NCI-H1417 treated with DMSO at 0.1 percent for 48 hours (cell line): ENCODE data around the gene WDSUB1.

ENCODE experiments used
- DNase-seq: peaks from one replicate; lab custom pipeline; 2025; lab: John Stamatoyannopoulos, UW

The WDSUB1 gene

GRCh38 chr2:159195697-159196096, 90.8 kb downstream of the WDSUB1 start:
- DNase-seq = no peak

- DNase-seq = no peak
Observed at GRCh38 chr2:159194241-159194640, 92.3 kb downstream of the WDSUB1 start.

DNA sequence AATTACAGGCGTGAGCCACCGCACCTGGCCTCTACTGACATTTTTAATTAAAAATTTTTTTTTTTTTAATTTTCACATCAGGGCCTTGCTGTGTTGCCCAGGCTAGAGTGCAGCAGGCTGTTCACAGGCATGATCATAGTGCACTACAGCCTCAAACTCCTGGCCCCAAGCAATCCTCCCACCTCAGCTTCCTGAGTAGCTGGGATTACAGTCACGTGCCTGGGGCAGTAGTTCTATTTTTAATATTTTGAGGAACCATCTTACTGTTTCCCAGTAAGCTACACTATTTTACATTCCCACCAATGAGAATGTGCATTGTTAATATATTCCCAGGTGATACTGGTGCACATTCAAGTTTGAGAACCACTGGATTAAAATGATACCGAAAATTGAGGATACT, 92.7 kb downstream of the WDSUB1 start:
- DNase-seq = no peak

- no peak for DNase-seq
Observed at GRCh38 chr2:159192371-159192918, 94.1 kb downstream of the WDSUB1 start.

GRCh38 chr2:159188449-159188848, 98.1 kb downstream of the WDSUB1 start:
- no peak for DNase-seq

- no peak for DNase-seq
Observed at GRCh38 chr2:159187106-159187505, 99.4 kb downstream of the WDSUB1 start.

DNA sequence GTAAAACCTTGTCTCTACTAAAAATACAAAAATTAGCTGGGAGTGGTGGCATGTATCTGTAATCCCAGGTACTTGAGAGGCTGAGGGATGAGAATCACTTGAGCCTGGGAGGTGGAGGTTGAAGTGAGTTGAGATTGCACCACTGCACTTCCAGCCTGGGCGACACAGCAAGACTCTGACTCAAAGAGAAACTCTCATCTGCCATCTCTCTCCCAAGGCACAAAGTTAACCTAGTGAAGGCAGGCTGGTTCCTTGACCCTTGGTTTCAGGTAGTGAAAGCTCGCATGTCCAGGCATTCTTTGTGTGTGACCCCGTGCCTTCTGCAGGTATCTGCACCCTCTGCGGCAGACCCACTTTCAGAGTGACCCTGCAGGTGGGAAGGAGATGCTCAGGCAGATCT, 100.0 kb downstream of the WDSUB1 start:
- no peak for DNase-seq
